HG02943 (cell line): ENCODE data around the gene MAS1.

Source experiments
- ATAC-seq: cut with Tn5 transposase; IDR thresholded peaks from one replicate; pipeline ENCODE4 v1.9.1; 2021; ENCODE audit warnings: mild to moderate bottlenecking, low read depth, moderate library complexity; ENCODE audit not compliant: unreplicated experiment

MAS1 gene

GRCh38 chr6:159879856-159880255 lies 10.9 kb upstream of the MAS1 start:
- no peak for ATAC-seq

GRCh38 chr6:159880412-159880975 lies 10.3 kb upstream of the MAS1 start:
- no peak for ATAC-seq

- ATAC-seq = no peak
Observed at GRCh38 chr6:159884720-159885119, 6.1 kb upstream of the MAS1 start.

DNA sequence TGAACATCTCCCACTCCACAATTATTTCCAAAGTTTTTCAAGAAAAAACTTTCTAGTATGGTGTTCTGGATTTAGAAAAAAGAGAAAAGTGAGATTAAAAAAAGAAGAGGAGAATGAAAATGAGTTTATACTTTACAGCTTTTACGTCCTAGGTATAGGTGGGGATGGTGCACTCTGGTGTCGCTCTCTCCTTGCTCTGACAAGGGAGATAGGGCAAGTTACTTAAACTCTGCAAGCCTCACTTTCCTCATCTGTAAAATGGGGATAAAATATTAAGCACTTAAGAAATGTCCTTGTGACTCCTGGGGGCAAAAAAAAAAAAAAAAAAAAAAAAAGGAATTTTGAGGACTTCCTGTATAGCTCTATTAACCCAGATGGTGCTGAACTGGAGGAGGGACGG lies 4.5 kb upstream of the MAS1 start:
- ATAC-seq = no peak

DNA sequence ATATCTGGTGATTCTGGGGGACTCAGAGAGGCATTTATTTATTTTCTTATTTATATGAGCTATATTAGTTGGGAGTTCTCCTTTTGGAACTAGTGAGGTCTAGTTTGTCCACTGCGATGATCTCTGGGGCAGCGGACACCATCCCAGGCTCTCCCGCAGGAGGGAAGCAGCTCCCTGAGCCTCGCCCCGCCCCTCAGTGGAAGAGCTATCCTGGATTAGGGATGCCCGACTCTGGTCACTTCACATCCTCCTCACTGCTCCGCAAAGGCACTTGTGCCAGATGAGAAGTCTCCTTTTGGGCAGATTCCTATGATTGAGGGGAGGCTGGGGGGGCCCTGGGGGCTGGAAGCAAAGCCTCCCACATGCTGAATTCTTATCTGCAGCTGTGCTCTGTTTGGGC lies 3.6 kb upstream of the MAS1 start:
- ATAC-seq = no peak

DNA sequence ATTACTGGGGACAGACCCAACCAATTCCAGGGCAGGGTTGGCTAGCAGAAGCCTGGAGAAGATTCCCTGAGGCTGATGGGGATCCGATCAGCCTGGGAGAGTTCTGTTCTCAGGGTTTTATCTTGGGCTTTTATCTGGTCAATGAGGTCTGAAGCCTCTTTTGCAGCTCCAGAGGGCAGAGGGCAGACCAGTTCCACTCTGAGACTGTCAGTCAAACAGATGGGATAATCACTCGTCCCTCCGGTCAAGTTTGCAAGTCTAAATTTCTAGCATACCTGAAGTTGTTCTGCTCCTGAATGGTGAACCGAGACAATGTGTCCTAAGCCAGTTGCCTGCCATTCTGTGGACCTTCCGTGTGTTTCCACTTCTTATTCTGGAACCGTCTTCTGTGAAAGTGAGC lies 3.0 kb upstream of the MAS1 start:
- ATAC-seq = no peak

DNA sequence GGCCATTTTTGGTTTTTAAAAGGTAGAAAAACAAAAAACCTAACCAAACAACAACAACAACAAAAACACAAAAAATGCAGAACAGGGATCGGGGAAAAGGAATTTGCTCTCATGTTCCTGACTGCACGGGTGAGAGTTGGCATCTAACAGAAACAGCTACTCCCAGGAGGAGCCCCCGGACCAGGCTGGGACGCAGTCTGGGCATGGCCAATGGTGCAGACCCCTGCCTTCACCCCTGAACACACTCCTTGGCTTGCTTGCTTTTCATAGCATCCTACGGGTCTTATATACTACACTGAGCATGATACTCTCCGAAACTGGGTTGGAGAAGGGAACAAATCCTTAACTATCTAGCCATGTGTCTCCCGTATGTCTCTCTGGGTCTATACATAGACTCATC lies 587 bp upstream of the MAS1 start:
- ATAC-seq = no peak

DNA sequence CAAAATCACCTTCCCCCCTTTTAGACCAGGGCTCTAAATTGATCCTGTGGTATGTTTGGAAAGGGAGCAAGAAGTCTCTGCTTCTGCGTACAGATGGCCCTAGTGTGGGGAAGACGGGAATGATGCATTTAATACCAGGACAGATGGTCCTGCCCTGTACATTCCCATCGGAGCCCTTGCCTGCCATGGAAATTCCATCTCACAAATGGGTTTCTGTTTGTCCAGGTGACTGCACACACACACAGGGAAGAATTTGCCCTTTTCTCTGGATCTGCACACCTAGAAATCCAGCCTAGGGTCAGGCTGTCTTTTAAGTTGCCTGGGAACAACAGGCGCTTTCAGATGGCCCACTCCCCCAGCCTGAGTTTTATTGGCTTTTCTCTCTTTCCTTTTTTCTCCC lies 1.3 kb downstream of the MAS1 start:
- no peak for ATAC-seq

GRCh38 chr6:159893064-159893463 lies 2.3 kb downstream of the MAS1 start:
- ATAC-seq = no peak

DNA sequence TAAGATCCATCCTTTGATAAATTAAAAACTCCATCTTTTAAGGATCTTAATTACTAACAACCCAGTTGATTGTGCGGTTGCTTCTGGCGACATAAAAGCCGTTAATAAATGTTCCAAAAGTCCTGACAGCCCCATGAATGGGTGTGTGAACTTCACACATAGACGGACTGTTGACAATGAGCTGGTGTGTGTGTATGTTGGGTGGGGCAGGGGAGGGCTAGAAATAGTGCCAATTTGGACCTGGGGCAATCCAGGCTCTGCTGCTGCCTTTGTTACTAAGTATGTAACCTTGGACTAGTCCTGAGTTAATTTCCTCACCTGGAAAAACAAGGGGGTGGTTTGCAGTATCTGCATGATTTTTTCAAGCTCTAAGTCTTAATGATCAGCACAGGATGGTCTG lies 4.2 kb downstream of the MAS1 start:
- no peak for ATAC-seq

GRCh38 chr6:159897603-159898002 lies 6.8 kb downstream of the MAS1 start:
- ATAC-seq = no peak

DNA sequence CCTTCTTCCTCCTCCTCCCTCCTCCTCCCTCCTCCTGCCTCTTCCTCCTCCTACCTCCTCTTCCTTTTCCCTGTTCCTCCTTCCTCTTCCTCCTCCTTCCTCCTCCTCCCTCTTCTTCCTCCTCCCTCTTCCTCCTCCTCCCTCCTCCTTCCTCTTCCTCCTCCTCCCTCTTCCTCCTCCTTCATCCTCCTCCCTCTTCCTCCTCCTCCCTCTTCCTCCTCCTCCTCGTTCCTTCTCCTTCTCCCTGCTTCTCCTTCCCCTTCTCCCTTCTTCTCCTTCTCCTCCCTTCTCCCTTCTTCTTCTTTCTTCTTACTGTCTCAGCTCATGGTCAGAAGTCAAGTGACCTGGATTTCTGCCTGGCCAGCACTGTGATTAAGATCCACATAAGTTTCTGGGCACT lies 7.7 kb downstream of the MAS1 start:
- ATAC-seq = no peak

- ATAC-seq = no peak
Observed at GRCh38 chr6:159899994-159900745, 9.4 kb downstream of the MAS1 start.

DNA sequence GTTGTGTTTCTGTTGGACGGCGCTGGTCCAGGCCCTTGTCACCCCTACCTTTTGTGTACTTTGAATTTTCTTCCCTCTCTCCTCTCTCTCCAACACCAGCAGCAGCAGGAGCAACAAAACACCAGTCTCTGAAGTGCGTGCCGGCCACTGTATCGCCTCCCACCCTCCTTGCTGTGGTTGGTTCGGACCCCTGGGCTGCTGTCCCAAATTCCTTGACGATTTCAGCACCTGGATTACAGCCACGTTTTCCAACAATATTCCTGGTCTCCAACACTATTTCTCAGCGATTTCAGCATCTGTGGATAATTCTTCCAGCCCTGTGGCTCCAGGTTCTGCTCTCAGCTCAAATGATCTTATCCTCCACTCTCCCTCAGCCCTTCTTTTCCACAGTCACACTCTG lies 11.8 kb downstream of the MAS1 start:
- ATAC-seq = no peak

DNA sequence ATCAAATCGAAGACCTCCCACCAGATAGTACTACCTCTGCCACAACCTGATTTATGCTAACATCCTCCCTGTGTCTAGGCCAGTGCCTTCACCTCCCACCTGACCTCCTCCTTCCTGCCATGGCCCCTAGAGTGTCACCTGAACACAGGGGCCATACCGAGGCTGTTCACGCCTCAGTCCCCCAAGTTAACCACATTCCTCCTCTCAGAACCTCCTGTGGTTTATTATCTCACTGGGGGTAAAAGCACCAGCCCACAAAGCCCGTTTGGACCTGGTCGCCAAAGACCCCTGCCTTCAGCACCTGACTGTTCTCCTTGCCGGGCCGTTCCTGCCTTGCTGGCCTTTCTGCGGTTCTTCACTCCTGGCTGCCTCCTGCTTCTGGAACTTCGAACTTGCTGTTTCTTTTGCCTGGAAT lies 13.7 kb downstream of the MAS1 start:
- ATAC-seq = no peak

- no peak for ATAC-seq
Observed at GRCh38 chr6:159906400-159906799, 15.6 kb downstream of the MAS1 start.

GRCh38 chr6:159908535-159908934 lies 17.7 kb downstream of the MAS1 start:
- ATAC-seq = no peak

GRCh38 chr6:159908979-159909378 lies 18.2 kb downstream of the MAS1 start:
- ATAC-seq = no peak

- no peak for ATAC-seq
Observed at GRCh38 chr6:159910342-159910741, 19.6 kb downstream of the MAS1 start.

DNA sequence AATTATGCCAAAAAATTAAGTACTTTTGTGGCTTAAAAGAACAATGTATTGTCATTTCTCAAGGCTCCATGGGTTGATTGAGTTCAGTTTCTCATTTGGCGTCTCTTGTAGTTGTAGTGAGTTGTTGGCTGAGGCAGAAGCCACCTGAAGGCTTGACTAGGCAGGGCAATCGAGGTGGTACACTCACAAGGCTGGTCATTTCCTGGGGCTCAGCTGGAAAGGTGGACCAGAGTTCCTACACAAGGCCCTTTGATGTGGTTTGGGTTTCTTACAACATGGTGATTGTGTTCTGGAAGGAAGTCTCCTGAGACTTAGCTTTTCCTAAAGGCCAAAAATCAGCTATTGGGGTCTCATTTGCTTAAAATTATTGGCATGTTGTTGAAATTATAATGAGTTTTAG lies 22.6 kb downstream of the MAS1 start:
- no peak for ATAC-seq

DNA sequence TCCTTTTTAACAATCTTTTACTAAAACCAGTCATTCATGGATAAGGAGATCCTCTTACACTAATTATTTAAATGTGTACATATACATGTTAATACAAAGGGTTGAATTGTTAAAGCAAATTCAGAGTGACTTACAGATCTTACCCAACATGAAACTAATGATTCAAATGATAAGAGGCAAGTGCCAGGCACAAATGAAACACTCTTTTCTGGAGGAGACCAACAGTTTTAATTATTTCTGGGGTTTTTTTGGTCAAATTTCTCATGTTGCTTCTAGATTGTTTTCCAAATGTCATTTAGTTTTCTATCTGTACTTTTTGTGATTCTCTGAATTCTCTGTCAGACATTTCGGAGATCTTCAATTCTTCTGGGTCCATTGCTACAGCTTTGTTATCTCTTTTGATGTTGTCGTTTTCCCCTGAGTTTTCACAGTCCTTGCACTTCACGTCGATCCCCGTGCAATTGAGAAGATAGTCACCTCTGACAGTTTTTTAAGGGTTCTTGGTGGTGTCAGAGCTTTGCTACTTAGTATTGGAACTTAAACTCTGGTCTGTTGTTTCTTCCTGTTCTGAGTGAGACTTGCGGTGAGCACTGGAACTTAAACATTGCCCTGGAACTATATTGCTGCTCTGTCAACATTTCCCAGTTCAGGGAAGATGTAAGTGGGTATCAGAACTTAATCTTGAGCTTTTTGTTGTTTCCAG lies 23.2 kb downstream of the MAS1 start:
- ATAC-seq = no peak

DNA sequence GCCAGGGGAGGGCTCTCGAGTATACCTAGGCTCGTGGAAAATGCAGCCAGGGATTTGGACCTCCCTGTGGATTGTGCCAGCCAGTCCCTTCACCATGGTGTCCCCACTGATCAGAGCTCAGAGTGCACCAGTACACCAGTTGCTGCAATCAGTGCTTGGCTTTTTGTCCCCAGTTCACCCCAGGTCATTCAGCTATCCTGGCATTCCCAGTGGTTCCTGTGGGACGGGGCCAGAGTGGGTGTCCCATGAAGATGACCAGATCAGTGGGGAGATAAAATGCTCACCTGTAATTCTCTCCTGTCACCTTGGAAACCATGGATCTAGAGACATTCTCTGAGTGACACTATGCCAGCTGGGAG lies 23.8 kb downstream of the MAS1 start:
- ATAC-seq = no peak
